ENCODE data around the gene GLG1. TPM values are rescaled to one million over a fixed set of nuclear protein-coding genes. Genes with fewer than 3 reads are reported as not detected.
"Not testable (repeated sequence)": the region's sequence is repeated elsewhere in the genome, so short reads cannot be mapped to it uniquely, and the experiment has no call there.

The GLG1 gene
- total RNA-seq, 1 donor from 2014 or later: 153 TPM

DNA sequence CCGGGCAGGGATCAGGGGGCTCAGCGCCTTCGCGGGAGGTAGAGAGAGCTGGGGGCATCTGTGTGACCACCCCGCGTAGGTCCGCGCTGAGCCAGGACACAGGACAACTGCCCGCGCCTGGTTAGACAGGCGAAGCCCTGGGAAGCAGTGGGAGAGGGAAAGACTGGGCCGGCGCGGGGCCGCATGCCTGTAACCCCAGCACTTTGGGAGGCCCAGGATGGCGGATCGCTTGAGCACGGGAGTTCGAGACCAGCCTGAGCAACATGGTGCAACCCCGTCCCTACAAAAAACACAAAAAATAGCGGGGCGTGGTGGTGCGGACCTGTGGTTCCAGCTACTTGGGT is 199.6 kb downstream of the GLG1 start:
- peak overlapping the region; percentile 71 for H2AFZ ChIP-seq (ENCODE audit: low read depth, low read length)
- H3K4me3 ChIP-seq (ENCODE audit: insufficient read depth, low read depth, low read length): not testable (repeated sequence)

DNA sequence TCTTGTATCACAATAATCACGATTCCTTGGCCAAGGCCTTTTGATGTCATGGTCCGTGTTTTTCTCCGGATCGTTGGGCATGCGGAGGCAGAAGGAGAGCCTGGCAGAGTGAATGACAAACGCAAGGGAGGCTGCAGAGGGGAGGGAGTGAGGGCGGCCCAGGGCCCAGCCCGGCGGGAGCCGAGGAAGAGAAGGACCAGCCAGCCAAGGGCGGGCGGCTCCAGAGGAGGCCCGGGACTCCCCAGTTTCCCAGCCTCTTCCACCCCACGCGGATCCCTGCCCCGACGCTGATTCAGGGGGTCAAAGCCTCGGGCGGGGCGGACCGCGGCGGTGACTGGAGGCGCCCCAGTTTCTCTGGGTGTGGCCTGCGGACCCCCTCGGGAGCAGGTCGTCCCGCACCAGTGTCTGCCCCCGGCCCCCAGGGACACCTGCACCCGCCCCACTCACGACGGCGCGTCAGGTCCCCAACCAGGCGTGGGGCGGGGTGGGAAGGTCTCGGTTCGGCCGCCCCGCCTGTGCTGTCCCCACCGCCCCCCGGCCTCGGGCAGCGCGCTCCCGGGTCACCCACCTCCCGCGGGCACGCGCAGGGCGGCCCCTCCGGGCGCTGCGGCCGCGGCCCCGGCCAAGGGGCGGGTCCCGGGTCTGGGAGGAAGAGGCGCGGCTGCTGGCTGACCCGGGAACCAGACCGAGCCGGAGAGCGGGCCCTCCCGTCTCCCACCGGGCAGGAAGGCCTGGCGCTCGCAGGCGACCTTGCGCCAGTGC is 200.1 kb downstream of the GLG1 start:
- H3K4me3 ChIP-seq (ENCODE audit: insufficient read depth, low read depth, low read length); H4K20me1 ChIP-seq (ENCODE audit: insufficient read depth, low read length); H3K36me3 Mint-ChIP-seq (ENCODE audit: low read depth, unreplicated experiment); H3K9me3 Mint-ChIP-seq (ENCODE audit: unreplicated experiment); H3K79me2 ChIP-seq (ENCODE audit: insufficient read depth, low read length); H3K27ac Mint-ChIP-seq (ENCODE audit: unreplicated experiment); H3K4me3 Mint-ChIP-seq (ENCODE audit: unreplicated experiment); DNase-seq (ENCODE audit: low read depth); H3K27me3 Mint-ChIP-seq (ENCODE audit: low read depth, unreplicated experiment); H3K9me3 ChIP-seq (ENCODE audit: insufficient read depth, low read depth, low read length); H3K4me1 ChIP-seq (ENCODE audit: insufficient read depth, low read length); H3K27me3 ChIP-seq (ENCODE audit: insufficient read depth, low read length); H3K36me3 ChIP-seq (ENCODE audit: insufficient read depth, low read length); FAIRE-seq; H3K4me1 Mint-ChIP-seq (ENCODE audit: low read depth, unreplicated experiment); H3K27ac ChIP-seq (ENCODE audit: low read depth, low read length): not testable (repeated sequence)
- peak overlapping the region; percentile 35 for H3K9ac ChIP-seq (ENCODE audit: low read length)
- peak overlapping the region; percentile 67 for H3K4me2 ChIP-seq (ENCODE audit: low read length)
- H2AFZ ChIP-seq (ENCODE audit: low read depth, low read length): peak overlapping the region; percentile 71

More for the DNA sequence above, 199.6 kb downstream of the GLG1 start:
- DNase-seq (ENCODE audit: low read depth): peak; percentile 13
- H3K4me2 ChIP-seq (ENCODE audit: low read length): peak overlapping the region; percentile 67
- H3K36me3 Mint-ChIP-seq (ENCODE audit: low read depth, unreplicated experiment); H3K4me1 Mint-ChIP-seq (ENCODE audit: low read depth, unreplicated experiment); H3K9me3 ChIP-seq (ENCODE audit: insufficient read depth, low read depth, low read length); H3K4me1 ChIP-seq (ENCODE audit: insufficient read depth, low read length); H3K27ac ChIP-seq (ENCODE audit: low read depth, low read length); H3K36me3 ChIP-seq (ENCODE audit: insufficient read depth, low read length); H4K20me1 ChIP-seq (ENCODE audit: insufficient read depth, low read length); FAIRE-seq; H3K27me3 ChIP-seq (ENCODE audit: insufficient read depth, low read length); H3K27ac Mint-ChIP-seq (ENCODE audit: unreplicated experiment); H3K79me2 ChIP-seq (ENCODE audit: insufficient read depth, low read length); H3K27me3 Mint-ChIP-seq (ENCODE audit: low read depth, unreplicated experiment); H3K4me3 Mint-ChIP-seq (ENCODE audit: unreplicated experiment); H3K9me3 Mint-ChIP-seq (ENCODE audit: unreplicated experiment): not testable (repeated sequence)
- peak overlapping the region; percentile 35 for H3K9ac ChIP-seq (ENCODE audit: low read length)

GRCh38 chr16:74404148-74404933 is 202.6 kb downstream of the GLG1 start:
- not testable (repeated sequence) for H2AFZ ChIP-seq (ENCODE audit: low read depth, low read length); H3K4me1 ChIP-seq (ENCODE audit: insufficient read depth, low read length); H3K27ac Mint-ChIP-seq (ENCODE audit: unreplicated experiment); H3K27me3 Mint-ChIP-seq (ENCODE audit: low read depth, unreplicated experiment); H4K20me1 ChIP-seq (ENCODE audit: insufficient read depth, low read length); H3K9me3 ChIP-seq (ENCODE audit: insufficient read depth, low read depth, low read length); H3K4me1 Mint-ChIP-seq (ENCODE audit: low read depth, unreplicated experiment); H3K4me3 ChIP-seq (ENCODE audit: insufficient read depth, low read depth, low read length); DNase-seq (ENCODE audit: low read depth); H3K27me3 ChIP-seq (ENCODE audit: insufficient read depth, low read length); H3K9ac ChIP-seq (ENCODE audit: low read length); H3K4me2 ChIP-seq (ENCODE audit: low read length); H3K27ac ChIP-seq (ENCODE audit: low read depth, low read length); H3K4me3 Mint-ChIP-seq (ENCODE audit: unreplicated experiment); H3K36me3 Mint-ChIP-seq (ENCODE audit: low read depth, unreplicated experiment); H3K36me3 ChIP-seq (ENCODE audit: insufficient read depth, low read length); FAIRE-seq; H3K79me2 ChIP-seq (ENCODE audit: insufficient read depth, low read length); H3K9me3 Mint-ChIP-seq (ENCODE audit: unreplicated experiment)

GRCh38 chr16:74400238-74400637 is 206.7 kb downstream of the GLG1 start:
- FAIRE-seq; H3K27ac Mint-ChIP-seq (ENCODE audit: unreplicated experiment); H3K27ac ChIP-seq (ENCODE audit: low read depth, low read length); H3K4me1 Mint-ChIP-seq (ENCODE audit: low read depth, unreplicated experiment); H3K4me3 ChIP-seq (ENCODE audit: insufficient read depth, low read depth, low read length); H3K27me3 ChIP-seq (ENCODE audit: insufficient read depth, low read length); H3K9me3 Mint-ChIP-seq (ENCODE audit: unreplicated experiment); H3K9ac ChIP-seq (ENCODE audit: low read length); H3K4me1 ChIP-seq (ENCODE audit: insufficient read depth, low read length); H3K4me3 Mint-ChIP-seq (ENCODE audit: unreplicated experiment); H3K27me3 Mint-ChIP-seq (ENCODE audit: low read depth, unreplicated experiment); H3K9me3 ChIP-seq (ENCODE audit: insufficient read depth, low read depth, low read length); H3K36me3 Mint-ChIP-seq (ENCODE audit: low read depth, unreplicated experiment); H4K20me1 ChIP-seq (ENCODE audit: insufficient read depth, low read length); DNase-seq (ENCODE audit: low read depth); H3K36me3 ChIP-seq (ENCODE audit: insufficient read depth, low read length); H3K79me2 ChIP-seq (ENCODE audit: insufficient read depth, low read length); H3K4me2 ChIP-seq (ENCODE audit: low read length); H2AFZ ChIP-seq (ENCODE audit: low read depth, low read length): not testable (repeated sequence)

GRCh38 chr16:74398212-74398895 is 208.6 kb downstream of the GLG1 start:
- not testable (repeated sequence) for H3K9me3 ChIP-seq (ENCODE audit: insufficient read depth, low read depth, low read length); H3K4me2 ChIP-seq (ENCODE audit: low read length); H3K27ac Mint-ChIP-seq (ENCODE audit: unreplicated experiment); FAIRE-seq; DNase-seq (ENCODE audit: low read depth); H3K27me3 Mint-ChIP-seq (ENCODE audit: low read depth, unreplicated experiment); H3K79me2 ChIP-seq (ENCODE audit: insufficient read depth, low read length); H3K36me3 Mint-ChIP-seq (ENCODE audit: low read depth, unreplicated experiment); H3K27ac ChIP-seq (ENCODE audit: low read depth, low read length); H3K4me3 Mint-ChIP-seq (ENCODE audit: unreplicated experiment); H2AFZ ChIP-seq (ENCODE audit: low read depth, low read length); H3K4me3 ChIP-seq (ENCODE audit: insufficient read depth, low read depth, low read length); H3K27me3 ChIP-seq (ENCODE audit: insufficient read depth, low read length); H3K4me1 ChIP-seq (ENCODE audit: insufficient read depth, low read length); H3K4me1 Mint-ChIP-seq (ENCODE audit: low read depth, unreplicated experiment); H3K9me3 Mint-ChIP-seq (ENCODE audit: unreplicated experiment); H3K9ac ChIP-seq (ENCODE audit: low read length); H3K36me3 ChIP-seq (ENCODE audit: insufficient read depth, low read length); H4K20me1 ChIP-seq (ENCODE audit: insufficient read depth, low read length)
